ENCODE results near the gene DIS3. TPM values are rescaled to one million over a fixed set of nuclear protein-coding genes. Genes with fewer than 3 reads are reported as not detected.
"Not testable (repeated sequence)": the region's sequence is repeated elsewhere in the genome, so short reads cannot be mapped to it uniquely, and the experiment has no call there.

The DIS3 gene
- total RNA-seq, 4 donors from 2014 or later, result 18.8 to 28.4 (median 22.7) TPM

GRCh38 chr13:72820156-72820897, 38.6 kb upstream of the DIS3 start:
- TF ChIP-seq EP300 (IDR thresholded peaks at IDR 0.05) (no peak), POLR2A (IDR thresholded peaks at IDR 0.05) (no peak), POLR2AphosphoS5 (IDR thresholded peaks at IDR 0.05) (no peak), CTCF (IDR thresholded peaks at IDR 0.05) (no peak)
- no peak overlapping the region for H3K4me3 ChIP-seq
- no peak overlapping the region for H3K27ac ChIP-seq
- 88% methylated on average over 8 of the region's 8 CpGs for WGBS
- no peaks in the 10 kb centered on the region for H3K27me3 ChIP-seq
- peaks cover 9% of the 10 kb centered on the region for H3K36me3 ChIP-seq
- H3K4me1 ChIP-seq, result no peaks in the 10 kb centered on the region
- DNase-seq (ENCODE audit: low spot score in 2 of 2), result no peak
- no peaks in the 10 kb centered on the region for H3K9me3 ChIP-seq

- no peaks in the 10 kb centered on the region for H3K4me1 ChIP-seq
- no peak for TF ChIP-seq POLR2AphosphoS5 (IDR thresholded peaks at IDR 0.05)
- peak in 1 of 2 donors; percentile 28 for TF ChIP-seq CTCF (IDR thresholded peaks at IDR 0.05)
- TF ChIP-seq POLR2A (IDR thresholded peaks at IDR 0.05), result no peak
- H3K9me3 ChIP-seq, result no peaks in the 10 kb centered on the region
- H3K4me3 ChIP-seq, result no peak overlapping the region
- H3K36me3 ChIP-seq, result peaks cover 19% of the 10 kb centered on the region
- no peak for DNase-seq (ENCODE audit: low spot score in 2 of 2)
- H3K27me3 ChIP-seq, result no peaks in the 10 kb centered on the region
- WGBS, result 5% methylated on average over 1 of the region's 1 CpG
- H3K27ac ChIP-seq, result no peak overlapping the region
These were observed 27.3 kb upstream of the DIS3 start for GRCh38 chr13:72808917-72809500.

- H3K4me3 ChIP-seq, result not testable (repeated sequence)
These were observed 24.8 kb upstream of the DIS3 start for GRCh38 chr13:72806514-72806913.

GRCh38 chr13:72805676-72806346, 24.1 kb upstream of the DIS3 start:
- H3K4me3 ChIP-seq, result no peak overlapping the region
- WGBS, result 95% methylated on average over 1 of the region's 1 CpG

More at GRCh38 chr13:72806514-72806913, 24.8 kb upstream of the DIS3 start:
- not testable (repeated sequence) for DNase-seq (ENCODE audit: low spot score in 2 of 2); H3K27ac ChIP-seq; H3K4me1 ChIP-seq; H3K27me3 ChIP-seq; H3K9me3 ChIP-seq
- 100% methylated on average over 1 of the region's 1 CpG for WGBS
- H3K36me3 ChIP-seq, result peaks cover 20% of the 10 kb centered on the region

GRCh38 chr13:72804301-72804700, 22.6 kb upstream of the DIS3 start:
- Histone ChIP-seq H3K4me3 (no peak overlapping the region), H3K4me1 (no peaks in the 10 kb centered on the region), H3K27ac (no peak overlapping the region), H3K9me3 (no peaks in the 10 kb centered on the region), H3K36me3 (peaks cover 20% of the 10 kb centered on the region), H3K27me3 (no peaks in the 10 kb centered on the region)
- whole genome bisulfite sequencing, result 85% methylated on average over 1 of the region's 1 CpG
- DNase-seq (ENCODE audit: low spot score in 2 of 2), result no peak
- TF ChIP-seq CTCF (IDR thresholded peaks at IDR 0.05) (no peak), EP300 (IDR thresholded peaks at IDR 0.05) (no peak), POLR2A (IDR thresholded peaks at IDR 0.05) (no peak), POLR2AphosphoS5 (IDR thresholded peaks at IDR 0.05) (no peak)

More at GRCh38 chr13:72805676-72806346, 24.1 kb upstream of the DIS3 start:
- TF ChIP-seq EP300 (IDR thresholded peaks at IDR 0.05) (no peak), POLR2A (IDR thresholded peaks at IDR 0.05) (no peak), CTCF (IDR thresholded peaks at IDR 0.05) (no peak), POLR2AphosphoS5 (IDR thresholded peaks at IDR 0.05) (no peak)
- Histone ChIP-seq H3K4me1 (no peaks in the 10 kb centered on the region), H3K36me3 (peaks cover 20% of the 10 kb centered on the region), H3K9me3 (no peaks in the 10 kb centered on the region), H3K27me3 (no peaks in the 10 kb centered on the region), H3K27ac (no peak overlapping the region)
- DNase-seq (ENCODE audit: low spot score in 2 of 2), result no peak
